ENCODE data around the gene SF1.

Gene SF1

GRCh38 chr11:64762277-64762673 is 16.1 kb downstream of the SF1 start:
- H3K9me3 Mint-ChIP-seq = no peaks in the 10 kb centered on the region
- TF ChIP-seq CTCF (IDR thresholded peaks at IDR 0.05) = no peak
- H3K4me3 Mint-ChIP-seq = peak overlapping the region; percentile 68
- H3K27me3 Mint-ChIP-seq (ENCODE audit: low read depth, poor library complexity) = peaks cover 3% of the 10 kb centered on the region
- peaks cover 33% of the 10 kb centered on the region for H3K36me3 Mint-ChIP-seq (ENCODE audit: low read depth)
- H3K27ac Mint-ChIP-seq = peak overlapping the region; percentile 46
- peaks cover 97% of the 10 kb centered on the region for H3K4me1 Mint-ChIP-seq
- no peak for DNase-seq

GRCh38 chr11:64760759-64761420 is 17.5 kb downstream of the SF1 start:
- H3K9me3 Mint-ChIP-seq = no peaks in the 10 kb centered on the region

GRCh38 chr11:64759722-64760719 is 18.3 kb downstream of the SF1 start, which contains the start of gene PYGM:
TSS of gene PYGM (minus strand) at chr11:64759974. CDS start at chr11:64759898, 76 bp downstream.
- peak within 1 kb of the TSS; percentile 74 for H3K4me3 Mint-ChIP-seq

More at GRCh38 chr11:64760759-64761420, 17.5 kb downstream of the SF1 start:
- DNase-seq = no peak
- Mint-ChIP-seq H3K36me3 (ENCODE audit: low read depth) (peaks cover 25% of the 10 kb centered on the region), H3K4me3 (no peak overlapping the region), H3K27ac (peak overlapping the region; percentile 94), H3K4me1 (peaks cover 100% of the 10 kb centered on the region), H3K27me3 (ENCODE audit: low read depth, poor library complexity) (peaks cover 3% of the 10 kb centered on the region)
- TF ChIP-seq CTCF (IDR thresholded peaks at IDR 0.05) = no peak

GRCh38 chr11:64759131-64759721 is 19.1 kb downstream of the SF1 start:
- H3K4me3 Mint-ChIP-seq = peak overlapping the region; percentile 74
- H3K27me3 Mint-ChIP-seq (ENCODE audit: low read depth, poor library complexity) = peaks cover 3% of the 10 kb centered on the region
- peaks cover 10% of the 10 kb centered on the region for H3K36me3 Mint-ChIP-seq (ENCODE audit: low read depth)
- TF ChIP-seq CTCF (IDR thresholded peaks at IDR 0.05) = no peak
- peak; percentile 79 for DNase-seq
- no peaks in the 10 kb centered on the region for H3K9me3 Mint-ChIP-seq
- peak overlapping the region; percentile 81 for H3K27ac Mint-ChIP-seq
- peaks cover 98% of the 10 kb centered on the region for H3K4me1 Mint-ChIP-seq

More at GRCh38 chr11:64759722-64760719, 18.3 kb downstream of the SF1 start, which contains the start of gene PYGM:
- Mint-ChIP-seq H3K9me3 (no peaks in the 10 kb centered on the region), H3K4me1 (peaks cover 99% of the 10 kb centered on the region), H3K27me3 (ENCODE audit: low read depth, poor library complexity) (peaks cover 3% of the 10 kb centered on the region), H3K36me3 (ENCODE audit: low read depth) (peaks cover 18% of the 10 kb centered on the region), H3K27ac (peak within 1 kb of the TSS; percentile 81)
- no peak for TF ChIP-seq CTCF (IDR thresholded peaks at IDR 0.05)
- peak; percentile 77 for DNase-seq

GRCh38 chr11:64758330-64759079 is 19.8 kb downstream of the SF1 start:
- Mint-ChIP-seq H3K27ac (no peak overlapping the region), H3K36me3 (ENCODE audit: low read depth) (peaks cover 8% of the 10 kb centered on the region), H3K27me3 (ENCODE audit: low read depth, poor library complexity) (peaks cover 3% of the 10 kb centered on the region), H3K4me1 (peaks cover 95% of the 10 kb centered on the region), H3K4me3 (peak overlapping the region; percentile 74), H3K9me3 (no peaks in the 10 kb centered on the region)
- no peak for DNase-seq
- no peak for TF ChIP-seq CTCF (IDR thresholded peaks at IDR 0.05)
